Uterus (tissue), 2 donors: ENCODE results near the gene SDK2.

Experiments used
- POLR2A ChIP-seq, 2 donors: fragments of 450-650 bp; IDR thresholded peaks; one replicate each; pipeline ENCODE4 v1.6.1; 2016; ENCODE audit warnings: antibody characterized with exemption in 2 of 2, mild to moderate bottlenecking in 1 of 2, moderate library complexity in 1 of 2
- TF ChIP-seq, protein P1 (sequence below), 4 experiments: fragments of 200-600 bp in 2 of 4; fragments of 450-650 bp in 2 of 4; sonication (generic) in 2 of 4; IDR thresholded peaks; one replicate each; pipeline ENCODE4 v1.5.1; 2016 to 2019; ENCODE audit warnings: antibody characterized with exemption in 4 of 4, mild to moderate bottlenecking in 2 of 4, moderate library complexity in 1 of 4

DNA sequence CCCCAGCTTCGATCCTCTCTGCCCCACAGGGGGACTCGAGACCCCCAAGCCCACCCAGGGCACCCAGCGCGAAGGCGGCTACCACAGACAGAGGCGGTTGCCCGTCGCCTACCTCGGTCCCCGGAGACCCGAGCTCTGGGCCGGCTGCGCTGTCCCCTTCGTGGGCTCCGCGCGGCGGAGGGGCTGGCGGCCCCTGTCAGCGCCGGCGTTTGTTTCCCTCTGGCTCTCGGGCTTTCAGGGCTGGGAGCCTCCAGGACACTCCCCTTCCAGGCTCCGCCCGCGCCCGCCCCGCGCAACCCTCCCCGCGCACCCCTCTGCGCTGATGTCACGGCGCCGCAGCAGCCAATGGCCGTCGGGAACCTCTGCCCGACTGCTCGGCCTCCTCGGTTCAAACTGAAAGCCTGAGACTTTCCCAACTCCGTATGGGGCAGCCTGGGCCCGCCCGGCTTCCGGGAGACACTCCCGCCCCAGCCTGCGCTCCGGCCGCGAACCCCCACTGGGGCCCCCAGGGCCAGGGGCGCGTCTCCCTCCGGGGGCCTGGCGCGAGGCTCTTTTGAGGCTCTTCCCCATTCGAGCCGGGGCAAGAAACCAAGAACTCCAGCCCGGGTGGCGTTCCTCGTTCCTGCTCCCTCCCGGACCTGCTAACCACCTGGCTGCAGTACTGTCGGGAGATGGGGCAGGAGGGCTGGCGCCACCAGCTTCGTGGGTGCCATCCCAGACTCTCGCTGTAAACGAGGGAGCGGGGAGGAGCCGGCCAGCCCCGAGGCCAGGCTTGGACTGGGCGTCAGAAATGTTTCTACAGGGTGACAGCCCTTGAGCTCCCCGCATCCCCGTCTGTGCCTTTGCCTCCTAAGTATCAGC, 332.2 kb downstream of the SDK2 start, which contains the start of gene CDC42EP4:
- TF ChIP-seq, protein P1, sequence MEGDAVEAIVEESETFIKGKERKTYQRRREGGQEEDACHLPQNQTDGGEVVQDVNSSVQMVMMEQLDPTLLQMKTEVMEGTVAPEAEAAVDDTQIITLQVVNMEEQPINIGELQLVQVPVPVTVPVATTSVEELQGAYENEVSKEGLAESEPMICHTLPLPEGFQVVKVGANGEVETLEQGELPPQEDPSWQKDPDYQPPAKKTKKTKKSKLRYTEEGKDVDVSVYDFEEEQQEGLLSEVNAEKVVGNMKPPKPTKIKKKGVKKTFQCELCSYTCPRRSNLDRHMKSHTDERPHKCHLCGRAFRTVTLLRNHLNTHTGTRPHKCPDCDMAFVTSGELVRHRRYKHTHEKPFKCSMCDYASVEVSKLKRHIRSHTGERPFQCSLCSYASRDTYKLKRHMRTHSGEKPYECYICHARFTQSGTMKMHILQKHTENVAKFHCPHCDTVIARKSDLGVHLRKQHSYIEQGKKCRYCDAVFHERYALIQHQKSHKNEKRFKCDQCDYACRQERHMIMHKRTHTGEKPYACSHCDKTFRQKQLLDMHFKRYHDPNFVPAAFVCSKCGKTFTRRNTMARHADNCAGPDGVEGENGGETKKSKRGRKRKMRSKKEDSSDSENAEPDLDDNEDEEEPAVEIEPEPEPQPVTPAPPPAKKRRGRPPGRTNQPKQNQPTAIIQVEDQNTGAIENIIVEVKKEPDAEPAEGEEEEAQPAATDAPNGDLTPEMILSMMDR (IDR thresholded peaks at IDR 0.05): peak in 1 of 4 experiments; percentile 8
- TF ChIP-seq POLR2A (IDR thresholded peaks at IDR 0.05): peak; percentile 98 to 100
